ENCODE results near the gene OR4D1.

Gene OR4D1

DNA sequence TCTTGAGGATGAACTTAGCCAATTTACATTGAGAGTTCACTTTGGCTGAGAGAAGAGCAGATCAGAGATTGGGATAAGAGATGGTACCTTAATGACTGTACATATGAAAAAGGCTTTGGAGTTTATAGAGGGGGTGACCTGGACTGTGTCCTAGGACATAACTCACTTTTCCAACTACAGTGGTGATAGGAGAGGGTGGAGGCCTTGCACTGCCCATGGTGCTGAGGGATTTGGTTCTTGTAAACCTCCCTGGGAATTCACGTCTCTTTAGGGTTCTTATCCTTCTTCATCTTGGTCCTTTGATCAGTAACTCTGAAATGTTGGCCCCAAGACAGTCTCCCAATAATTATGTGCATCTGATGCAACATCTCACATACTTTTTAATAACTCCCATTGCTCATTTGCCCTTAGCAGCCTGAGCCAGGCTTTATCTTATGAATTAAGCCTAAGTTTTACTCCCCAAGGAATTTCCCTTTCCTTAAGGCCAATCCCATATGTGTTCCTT is at the start of gene OR4D1:
TSS of gene OR4D1 (plus strand) at position 455 of the 505 bp plus-strand sequence. CDS start 6,770 bp downstream, outside the sequence.
- TF ChIP-seq, protein P1, sequence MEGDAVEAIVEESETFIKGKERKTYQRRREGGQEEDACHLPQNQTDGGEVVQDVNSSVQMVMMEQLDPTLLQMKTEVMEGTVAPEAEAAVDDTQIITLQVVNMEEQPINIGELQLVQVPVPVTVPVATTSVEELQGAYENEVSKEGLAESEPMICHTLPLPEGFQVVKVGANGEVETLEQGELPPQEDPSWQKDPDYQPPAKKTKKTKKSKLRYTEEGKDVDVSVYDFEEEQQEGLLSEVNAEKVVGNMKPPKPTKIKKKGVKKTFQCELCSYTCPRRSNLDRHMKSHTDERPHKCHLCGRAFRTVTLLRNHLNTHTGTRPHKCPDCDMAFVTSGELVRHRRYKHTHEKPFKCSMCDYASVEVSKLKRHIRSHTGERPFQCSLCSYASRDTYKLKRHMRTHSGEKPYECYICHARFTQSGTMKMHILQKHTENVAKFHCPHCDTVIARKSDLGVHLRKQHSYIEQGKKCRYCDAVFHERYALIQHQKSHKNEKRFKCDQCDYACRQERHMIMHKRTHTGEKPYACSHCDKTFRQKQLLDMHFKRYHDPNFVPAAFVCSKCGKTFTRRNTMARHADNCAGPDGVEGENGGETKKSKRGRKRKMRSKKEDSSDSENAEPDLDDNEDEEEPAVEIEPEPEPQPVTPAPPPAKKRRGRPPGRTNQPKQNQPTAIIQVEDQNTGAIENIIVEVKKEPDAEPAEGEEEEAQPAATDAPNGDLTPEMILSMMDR (IDR thresholded peaks at IDR 0.05), result no peak

DNA sequence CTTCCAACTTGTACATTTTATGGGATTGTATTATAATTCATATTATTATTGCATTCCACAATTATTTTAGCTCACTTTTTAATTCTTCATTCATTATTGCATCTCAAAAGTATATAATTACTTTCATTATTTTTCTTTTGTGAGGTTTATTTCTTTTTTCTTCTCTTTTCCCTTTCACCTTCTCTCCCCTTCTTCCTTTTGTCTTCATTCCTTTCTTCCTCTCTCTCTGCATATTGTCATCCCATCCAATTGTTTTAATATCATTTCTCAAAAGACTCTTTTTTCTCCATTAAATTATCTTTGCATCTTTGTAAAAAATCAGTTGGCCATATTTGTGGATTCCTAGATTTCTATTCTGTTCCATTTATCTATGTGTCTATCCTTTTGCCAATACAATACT is 47.7 kb upstream of the OR4D1 start:
- TF ChIP-seq, protein P1 (IDR thresholded peaks at IDR 0.05), result no peak

DNA sequence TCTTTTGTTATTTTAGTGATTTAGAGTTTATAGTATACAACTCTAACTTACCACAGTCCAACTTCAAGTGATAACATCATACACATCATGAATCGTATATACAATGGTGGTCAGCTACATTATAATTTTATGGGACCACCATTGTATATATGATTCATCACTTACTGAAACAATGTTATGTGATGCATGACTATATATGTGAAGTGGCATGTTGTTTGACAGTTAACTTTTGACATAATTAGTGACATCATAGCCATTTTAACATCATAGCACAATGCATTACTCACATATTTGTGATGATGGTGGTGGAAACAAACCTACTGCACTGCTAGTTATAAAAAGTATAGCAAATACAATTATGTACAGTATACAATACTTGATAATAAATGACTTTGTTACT is 43.1 kb upstream of the OR4D1 start:
- TF ChIP-seq, protein P1 (IDR thresholded peaks at IDR 0.05), result no peak

DNA sequence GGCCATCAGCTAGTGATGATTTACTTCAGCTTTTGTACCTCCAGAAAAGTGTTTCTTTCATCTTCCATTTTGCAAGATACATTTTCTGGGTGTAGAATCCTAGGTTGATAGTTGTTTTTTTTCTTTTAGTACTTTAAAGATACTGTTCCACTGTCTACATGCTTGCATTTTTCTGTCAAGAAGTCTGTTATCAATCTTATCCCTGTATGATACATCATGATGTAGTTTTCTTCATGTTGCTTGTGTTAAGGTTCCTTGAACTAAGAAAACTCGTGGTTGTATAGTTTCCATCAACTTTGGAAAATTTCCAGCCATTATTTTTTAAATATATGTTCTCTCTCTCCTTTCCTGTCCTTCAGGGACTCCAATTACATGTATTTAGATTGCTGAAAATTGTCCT is 40.9 kb upstream of the OR4D1 start:
- TF ChIP-seq, protein P1 (IDR thresholded peaks at IDR 0.05), result no peak

DNA sequence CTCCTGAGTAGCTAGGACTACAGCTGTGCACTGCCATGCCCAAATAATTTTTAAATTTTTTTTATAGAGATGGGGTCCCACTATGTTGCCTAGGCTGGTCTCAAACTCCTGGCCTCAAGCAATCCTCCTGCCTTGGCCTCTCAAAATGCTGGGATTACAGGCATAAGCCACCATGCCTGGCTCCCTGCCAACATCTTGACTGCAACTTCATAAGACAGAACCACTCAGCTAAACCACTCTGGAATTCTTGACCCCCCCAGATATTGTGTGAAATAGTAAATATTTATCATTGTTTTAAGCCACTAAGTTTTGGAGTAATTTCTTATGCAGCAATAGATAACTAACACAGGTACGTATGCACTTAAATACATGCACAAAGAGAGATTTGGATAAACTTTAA is 39.0 kb upstream of the OR4D1 start:
- TF ChIP-seq, protein P1 (IDR thresholded peaks at IDR 0.05), result no peak

DNA sequence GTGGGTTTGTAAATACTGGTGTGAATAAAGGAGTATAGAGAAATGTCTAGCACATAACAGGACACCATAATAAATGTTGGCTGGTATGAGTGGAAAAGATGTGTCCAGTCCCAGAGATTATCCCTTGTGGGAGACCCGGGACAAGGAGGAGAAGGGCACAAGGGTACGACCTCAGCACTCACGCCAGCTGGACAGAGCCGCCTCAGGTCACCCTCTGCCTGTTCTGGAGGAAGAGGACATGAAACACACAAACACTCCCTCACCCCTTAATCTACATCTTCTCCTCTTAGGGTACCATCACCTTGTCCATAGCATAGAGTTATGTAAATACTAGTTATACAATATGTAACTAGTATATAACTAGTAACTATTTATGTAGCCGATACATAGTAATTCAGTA is 38.2 kb upstream of the OR4D1 start:
- TF ChIP-seq, protein P1 (IDR thresholded peaks at IDR 0.05), result no peak

DNA sequence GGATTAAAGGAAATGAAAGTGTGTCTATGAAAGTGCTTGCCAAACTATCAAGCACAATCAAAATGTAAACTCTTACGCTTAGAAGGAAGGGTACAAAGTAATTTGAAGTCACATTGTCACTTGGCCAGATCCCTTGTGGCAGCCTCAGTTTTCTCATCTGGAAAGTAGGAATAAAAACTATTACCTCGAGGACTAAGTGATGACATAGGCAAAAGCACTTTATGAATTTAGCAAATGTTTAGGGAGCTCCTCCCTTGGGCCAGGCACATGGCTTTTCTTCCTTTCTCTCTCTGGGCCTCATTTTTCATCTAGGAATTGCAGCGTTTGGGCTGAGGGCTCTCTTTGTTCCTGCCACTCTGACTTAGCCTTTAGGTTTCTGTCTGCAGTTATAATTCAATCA is 36.5 kb upstream of the OR4D1 start:
- TF ChIP-seq, protein P1 (IDR thresholded peaks at IDR 0.05), result no peak
